HepG2 (cell line): Measurements from ENCODE around the gene BRD2. TPM values are rescaled to one million over a fixed set of nuclear protein-coding genes. Genes with fewer than 3 reads are reported as not detected.
A peak's percentile ranks its signal among the peaks of the same experiment; 100 is the strongest.

Source experiments
- ATAC-seq: fragments of 200-7000 bp; cut with Tn5 transposase; 3 replicates; pipeline ENCODE4 v1.9.1; 2020; ENCODE audit warnings: mild to moderate bottlenecking, moderate library complexity
- BruUV-seq: library from RNA; stranded (reverse); fragments of 400-500 nt; replicated peaks from 2 replicates; lab custom pipeline; 2021; lab: Mats Ljungman, UMichigan
- CTCF ChIA-PET: fragments of 300-600 bp; formaldehyde crosslinking; extraction: SDS; loops from one replicate; lab custom pipeline; 2021; ENCODE audit warnings: low total read pairs, inconsistent platforms, low intra/inter-chr PET ratio; lab: Yijun Ruan, JAX
- POLR2A ChIA-PET: fragments of 350-600 bp; sonication (Branson Sonifier 250); formaldehyde crosslinking; loops from one replicate; lab custom pipeline; 2020; ENCODE audit warnings: antibody characterized with exemption, inconsistent platforms; lab: Yijun Ruan, JAX
- DNase-seq: peaks from one replicate; pipeline ENCODE4 v3.0.0-alpha.2; 2015; ENCODE audit warnings: low spot score
- FAIRE-seq: peaks from 3 replicates; lab custom pipeline; 2011; peaks lifted over from hg19 to GRCh38; lab: Jason Lieb, UNC
- H2AFZ ChIP-seq: one replicate; pipeline ENCODE4 v1.6.1; 2011; ENCODE audit warnings: low read length, inconsistent platforms
- H3K27ac ChIP-seq: fragments of 300-600 bp; 3 replicates; pipeline ENCODE4 v1.8.0; 2011; ENCODE audit warnings: mixed run types, mild to moderate bottlenecking, mixed read lengths, low read length, inconsistent platforms; ENCODE audit not compliant: insufficient read depth; ENCODE audit errors: extremely low read length
- H3K27me3 ChIP-seq, 2 experiments: fragments of 200-600 bp in 1 of 2; 2 replicates in 1 of 2; 3 replicates in 1 of 2; pipeline versions ENCODE4 v1.6.0 to v1.8.0; 2011; ENCODE audit warnings: low read length in 2 of 2, mild to moderate bottlenecking in 2 of 2, moderate library complexity in 2 of 2, inconsistent platforms in 1 of 2; ENCODE audit not compliant: insufficient read depth in 2 of 2, control insufficient read depth in 1 of 2
- H3K36me3 ChIP-seq, 2 experiments: fragments of 200-600 bp in 1 of 2; replicated peaks in 1 of 2; 2 replicates in 1 of 2; 3 replicates in 1 of 2; pipeline versions ENCODE4 v1.5.1 to v1.8.0; 2011; ENCODE audit warnings: low read length in 2 of 2, inconsistent platforms in 1 of 2; ENCODE audit not compliant: insufficient read depth in 2 of 2, control insufficient read depth in 1 of 2
- H3K4me1 ChIP-seq: 2 replicates; pipeline ENCODE4 v1.5.1; 2012; ENCODE audit warnings: low read length, inconsistent platforms; ENCODE audit not compliant: insufficient read depth
- H3K4me2 ChIP-seq: 2 replicates; pipeline ENCODE4 v1.6.0; 2011; ENCODE audit warnings: low read depth, low read length, inconsistent platforms
- H3K4me3 ChIP-seq, 3 experiments: fragments of 200-600 bp in 1 of 3; sonication (generic), shearing (Covaris generic) in 1 of 3; replicated peaks in 1 of 3; 2 replicates each; pipeline ENCODE4 v1.5.1; 2011 to 2016; ENCODE audit warnings: low read length in 3 of 3, inconsistent platforms in 2 of 3, low read depth in 2 of 3, mild to moderate bottlenecking in 2 of 3, control low read depth in 1 of 3, mixed read lengths in 1 of 3; ENCODE audit not compliant: insufficient read depth in 1 of 3
- H3K79me2 ChIP-seq: one replicate; pipeline ENCODE4 v1.6.1; 2011; ENCODE audit warnings: low read length, inconsistent platforms; ENCODE audit not compliant: insufficient read depth
- H3K9ac ChIP-seq: 2 replicates; pipeline ENCODE4 v1.6.0; 2011; ENCODE audit warnings: mild to moderate bottlenecking, low read depth, low read length, inconsistent platforms; ENCODE audit not compliant: insufficient read depth
- H3K9me3 ChIP-seq: 2 replicates; pipeline ENCODE4 v1.5.1; 2012; ENCODE audit warnings: mild to moderate bottlenecking, low read length
- H4K20me1 ChIP-seq: 2 replicates; pipeline ENCODE4 v1.6.0; 2011; ENCODE audit warnings: inconsistent platforms, mild to moderate bottlenecking, low read length, moderate library complexity; ENCODE audit not compliant: insufficient read depth
- DNMT3B ChIP-seq: conservative IDR thresholded peaks from 2 replicates; pipeline ENCODE4 v1.6.1; 2016; ENCODE audit warnings: missing biosample characterization, control low read depth
- ELF3 ChIP-seq: IDR thresholded peaks from 2 replicates; pipeline ENCODE4 v1.6.1; 2016; ENCODE audit warnings: missing genetic modification reagents, missing compliant biosample characterization
- ELF4 ChIP-seq: sonication (generic); formaldehyde crosslinking; IDR thresholded peaks from 2 replicates; pipeline ENCODE4 v1.5.0; 2020; ENCODE audit warnings: missing genetic modification reagents, mild to moderate bottlenecking, moderate library complexity, borderline replicate concordance
- EZH2 ChIP-seq: conservative IDR thresholded peaks from 2 replicates; pipeline ENCODE4 v1.6.1; 2012; ENCODE audit warnings: mild to moderate bottlenecking, low read depth, low read length, moderate library complexity
- MIXL1 ChIP-seq: IDR thresholded peaks from 2 replicates; pipeline ENCODE4 v1.6.1; 2016
- NFYB ChIP-seq: sonication (generic); formaldehyde crosslinking; IDR thresholded peaks from 2 replicates; pipeline ENCODE4 v1.4.0; 2020; ENCODE audit warnings: missing genetic modification reagents
- NR2F6 ChIP-seq, 2 experiments: IDR thresholded peaks; 2 replicates each; pipeline ENCODE4 v1.6.1; 2016; ENCODE audit warnings: antibody characterized with exemption in 1 of 2, mild to moderate bottlenecking in 1 of 2
- RBAK ChIP-seq: sonication (generic); formaldehyde crosslinking; IDR thresholded peaks from 2 replicates; pipeline ENCODE4 v1.5.1; 2020; ENCODE audit warnings: mild to moderate bottlenecking, missing genetic modification reagents
- SIX4 ChIP-seq: sonication (generic); formaldehyde crosslinking; IDR thresholded peaks from 2 replicates; pipeline ENCODE4 v1.4.0; 2020; ENCODE audit warnings: missing genetic modification reagents
- SKI ChIP-seq: fragments of 450-650 bp; IDR thresholded peaks from one replicate; pipeline ENCODE4 v1.6.1; 2018; ENCODE audit warnings: mild to moderate bottlenecking; ENCODE audit not compliant: partially characterized antibody
- SMC3 ChIP-seq: IDR thresholded peaks from 2 replicates; pipeline ENCODE4 v1.6.1; 2011; ENCODE audit warnings: low read length, improper control_type of control experiment
- STAG1 ChIP-seq: sonication (generic); formaldehyde crosslinking; IDR thresholded peaks from 2 replicates; pipeline ENCODE4 v1.4.0; 2020; ENCODE audit warnings: missing genetic modification reagents
- ZNF20 ChIP-seq: sonication (generic); formaldehyde crosslinking; IDR thresholded peaks from 2 replicates; pipeline ENCODE4 v1.4.0; 2020; ENCODE audit warnings: mild to moderate bottlenecking, moderate library complexity, missing genetic modification reagents
- ZNF225 ChIP-seq: sonication (generic); formaldehyde crosslinking; IDR thresholded peaks from 2 replicates; pipeline ENCODE4 v1.4.0; 2020; ENCODE audit warnings: mild to moderate bottlenecking, missing genetic modification reagents
- ZNF263 ChIP-seq: sonication (generic); formaldehyde crosslinking; IDR thresholded peaks from 2 replicates; pipeline ENCODE4 v1.4.0; 2020; ENCODE audit warnings: missing genetic modification reagents
- ZNF274 ChIP-seq: sonication (generic); formaldehyde crosslinking; IDR thresholded peaks from 2 replicates; pipeline ENCODE4 v1.5.1; 2020; ENCODE audit warnings: mild to moderate bottlenecking, missing genetic modification reagents
- ZNF333 ChIP-seq: sonication (generic); formaldehyde crosslinking; IDR thresholded peaks from 2 replicates; pipeline ENCODE4 v1.4.0; 2020; ENCODE audit warnings: mild to moderate bottlenecking, missing genetic modification reagents, borderline replicate concordance
- WGBS: methylation state at CpG from one replicate; pipeline ENCODE4 v1.1.6; 2017; ENCODE audit warnings: low lambda C conversion rate; 5-methylcytosine and 5-hydroxymethylcytosine counted together
- in situ Hi-C: cut with HindIII; loops from 2 replicates; pipeline ENCODE4 v1.10.0; 2017; ENCODE audit warnings: low pct_unique_long_range_greater_than_20kb; ENCODE audit not compliant: extremely low pct_ligation_motif_present
- intact Hi-C: fragments of 100-400 bp; cut with micrococcal nuclease; formaldehyde crosslinking; loops from one replicate; pipeline ENCODE4 v1.10.0; 2022; ENCODE audit not compliant: unreplicated experiment
- polyA plus RNA-seq, 8 experiments: library from polyadenylated mRNA; depleted of rRNA in 3 of 8; stranded (reverse) in 7 of 8; unstranded in 1 of 8; fragments of >200 nt; fragmentation: Illumina TruSeq in 4 of 8; extraction: Trizol in 4 of 8; gene quantifications; 2 replicates each; pipeline versions ENCODE4 v1.2.1 to v1.2.3, GENCODE V29; 2011 to 2016; ENCODE audit warnings: low read depth in 4 of 8, missing spikeins in 1 of 8, mixed read lengths in 1 of 8; ENCODE audit not compliant: insufficient read depth in 1 of 8
- total RNA-seq, 5 experiments: library from RNA; depleted of rRNA; stranded (reverse); fragments of >200 nt; fragmentation: Illumina TruSeq; extraction: Trizol; gene quantifications; 2 replicates each; pipeline ENCODE4 v1.2.3, GENCODE V29; 2016; ENCODE audit warnings: low read depth in 1 of 5
- TF ChIP-seq, protein P1 (sequence below): sonication (generic); formaldehyde crosslinking; IDR thresholded peaks from 2 replicates; pipeline ENCODE4 v1.5.0; 2020; ENCODE audit warnings: mild to moderate bottlenecking, missing genetic modification reagents, moderate library complexity

The BRD2 gene
- total and polyA plus RNA-seq, 2 of the 13 experiments (the other 11 are each of a cell fraction or from before 2014, with no cell fraction given) = 143 to 202 TPM

DNA sequence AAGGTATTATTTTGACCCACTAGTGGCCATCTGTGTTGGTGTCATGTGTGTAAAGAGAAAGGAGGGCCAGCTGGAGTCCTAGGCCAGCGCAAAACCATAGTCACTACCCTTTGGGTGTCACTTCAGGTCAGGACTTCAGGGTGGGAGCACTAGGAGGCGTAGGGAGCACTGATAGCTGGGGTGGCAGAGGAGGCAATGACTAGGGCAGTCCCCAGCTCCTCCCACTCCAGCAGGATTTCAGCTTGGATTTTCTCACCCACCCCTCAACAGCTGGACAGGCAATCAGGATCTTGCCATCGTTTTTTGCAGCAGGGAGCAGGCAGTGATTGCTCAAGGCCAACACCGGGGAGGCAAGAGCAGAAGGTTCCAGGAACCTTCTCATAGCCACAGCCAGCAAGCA lies 45.2 kb downstream of the BRD2 start:
- peaks cover 3 to 48% of the 10 kb centered on the region in 2 experiments; a peak in 4 of 5 replicates for H3K27me3 ChIP-seq
- H4K20me1 ChIP-seq = no peaks in the 10 kb centered on the region
- no peaks in the 10 kb centered on the region for H3K36me3 ChIP-seq
- ATAC-seq (no peak), FAIRE-seq (no peak), DNase-seq (no peak)
- CTCF ChIA-PET = interaction anchor here (1.5 kb wide), 1 partner anchor 78 kb away, joined by 9 read pairs; no protein-coding TSS in a partner anchor
- intact Hi-C loops = loop anchor here (1.0 to 2.0 kb wide), 5 partner anchors 69 to 235 kb away; no protein-coding TSS in a partner anchor
- 13% methylated on average over 4 of the region's 4 CpGs for WGBS
- no TSS peak for BruUV-seq
- no peaks in the 10 kb centered on the region for H3K79me2 ChIP-seq
- POLR2A ChIA-PET = no interaction called here
- H3K4me2 ChIP-seq = no peak overlapping the region
- no peaks in the 10 kb centered on the region for H3K9me3 ChIP-seq
- H3K4me1 ChIP-seq = no peaks in the 10 kb centered on the region
- in situ Hi-C loops = loop anchor here (10.0 kb wide), 1 partner anchor 151 kb away; no protein-coding TSS in a partner anchor
- H3K27ac ChIP-seq = no peak overlapping the region
- no peak overlapping the region for H3K4me3 ChIP-seq
- TF ChIP-seq RBAK (CRISPR knock-in tag) (no peak), SIX4 (no peak), ZNF225 (CRISPR knock-in tag) (no peak), ZNF263 (CRISPR knock-in tag) (peak; percentile 91)
- H2AFZ ChIP-seq = no peak overlapping the region
- H3K9ac ChIP-seq = no peak overlapping the region

GRCh38 chr6:33014841-33015634 lies 46.6 kb downstream of the BRD2 start:
- H3K36me3 ChIP-seq = no peaks in the 10 kb centered on the region
- ChIA-PET POLR2A (interaction anchor here (0.7 kb wide), 1 partner anchor 31 kb away, joined by 3 read pairs; no protein-coding TSS in a partner anchor), CTCF (interaction anchor here (0.9 to 1.5 kb wide), 5 partner anchors 68 to 234 kb away, joined by 8 to 11 read pairs (median 9); no protein-coding TSS in a partner anchor)
- H3K79me2 ChIP-seq = no peaks in the 10 kb centered on the region
- DNase-seq (peak; percentile 77), ATAC-seq (peak; percentile 78), FAIRE-seq (peak; percentile 93)
- H2AFZ ChIP-seq = no peak overlapping the region
- no TSS peak for BruUV-seq
- H3K27me3 ChIP-seq = peaks cover 3 to 46% of the 10 kb centered on the region in 2 experiments; a peak in 3 of 5 replicates
- H3K27ac ChIP-seq = no peak overlapping the region
- in situ Hi-C loops = loop anchor here (5.0 to 10.0 kb wide), 3 partner anchors 67 to 232 kb away; no protein-coding TSS in a partner anchor
- intact Hi-C loops = loop anchor here (1.0 to 2.0 kb wide), 5 partner anchors 68 to 234 kb away; no protein-coding TSS in a partner anchor
- no peak overlapping the region for H3K4me3 ChIP-seq
- H3K4me1 ChIP-seq = no peaks in the 10 kb centered on the region
- H4K20me1 ChIP-seq = no peaks in the 10 kb centered on the region
- H3K9me3 ChIP-seq = no peaks in the 10 kb centered on the region
- WGBS = 6% methylated on average over 6 of the region's 6 CpGs
- no peak overlapping the region for H3K4me2 ChIP-seq
- H3K9ac ChIP-seq = no peak overlapping the region
- TF ChIP-seq ZNF20 (CRISPR knock-in tag) = no peak
- TF ChIP-seq MIXL1 (CRISPR knock-in tag) = 0 out of 2 replicates have a peak, but pooled peaks have one; percentile 20
- TF ChIP-seq ZNF333 (CRISPR knock-in tag) = no peak
- no peak for TF ChIP-seq DNMT3B (CRISPR knock-in tag)
- no peak for TF ChIP-seq SKI
- peak; percentile 74 for TF ChIP-seq STAG1
- TF ChIP-seq ZNF274 (CRISPR knock-in tag) = no peak
- no peak for TF ChIP-seq NFYB (CRISPR knock-in tag)
- TF ChIP-seq NR2F6 (IDR thresholded peaks at IDR 0.05) = no peak
- TF ChIP-seq NR2F6 (CRISPR knock-in tag; IDR thresholded peaks at IDR 0.05) = no peak
- no peak for TF ChIP-seq EZH2
- TF ChIP-seq ELF4 (CRISPR knock-in tag) = no peak
- peak; percentile 84 for TF ChIP-seq SMC3
- TF ChIP-seq, protein P1, sequence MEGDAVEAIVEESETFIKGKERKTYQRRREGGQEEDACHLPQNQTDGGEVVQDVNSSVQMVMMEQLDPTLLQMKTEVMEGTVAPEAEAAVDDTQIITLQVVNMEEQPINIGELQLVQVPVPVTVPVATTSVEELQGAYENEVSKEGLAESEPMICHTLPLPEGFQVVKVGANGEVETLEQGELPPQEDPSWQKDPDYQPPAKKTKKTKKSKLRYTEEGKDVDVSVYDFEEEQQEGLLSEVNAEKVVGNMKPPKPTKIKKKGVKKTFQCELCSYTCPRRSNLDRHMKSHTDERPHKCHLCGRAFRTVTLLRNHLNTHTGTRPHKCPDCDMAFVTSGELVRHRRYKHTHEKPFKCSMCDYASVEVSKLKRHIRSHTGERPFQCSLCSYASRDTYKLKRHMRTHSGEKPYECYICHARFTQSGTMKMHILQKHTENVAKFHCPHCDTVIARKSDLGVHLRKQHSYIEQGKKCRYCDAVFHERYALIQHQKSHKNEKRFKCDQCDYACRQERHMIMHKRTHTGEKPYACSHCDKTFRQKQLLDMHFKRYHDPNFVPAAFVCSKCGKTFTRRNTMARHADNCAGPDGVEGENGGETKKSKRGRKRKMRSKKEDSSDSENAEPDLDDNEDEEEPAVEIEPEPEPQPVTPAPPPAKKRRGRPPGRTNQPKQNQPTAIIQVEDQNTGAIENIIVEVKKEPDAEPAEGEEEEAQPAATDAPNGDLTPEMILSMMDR (CRISPR knock-in tag) = peak; percentile 80
- TF ChIP-seq ELF3 (CRISPR knock-in tag) = 0 out of 2 replicates have a peak, but pooled peaks have one; percentile 29
